Stimulated activated CD8-positive, alpha-beta memory T cell treated with anti-CD3 and anti-CD28 coated beads, Interleukin-15, amount 100 ng/mL, for 4 hours (primary cell): Measurements from ENCODE around the gene CREB5.
"Not testable (repeated sequence)": the region's sequence is repeated elsewhere in the genome, so short reads cannot be mapped to it uniquely, and the experiment has no call there.

Experiments used
- DNase-seq, 2 donors: peaks; one replicate each; pipeline ENCODE4 v3.0.0-alpha.2; 2020; ENCODE audit warnings: low read depth in 2 of 2

The CREB5 gene

DNA sequence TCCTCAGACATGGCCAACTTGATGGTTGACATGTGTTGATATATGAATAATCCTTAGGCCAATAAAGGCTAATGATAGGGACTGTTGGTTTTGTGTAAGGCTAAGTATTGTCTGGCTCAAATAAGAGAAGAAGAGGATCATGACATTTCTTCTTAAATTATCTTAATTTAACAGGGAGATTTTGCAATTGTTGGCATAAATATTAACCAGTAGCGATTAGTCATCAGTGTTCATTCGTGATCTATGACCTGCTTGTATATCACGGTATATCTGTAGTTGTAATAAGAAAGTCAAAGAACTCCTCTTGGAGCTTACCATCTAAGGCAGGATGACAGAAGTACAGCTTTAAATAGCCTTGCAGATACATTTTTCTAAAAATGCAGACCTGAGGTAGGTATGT lies 196.4 kb downstream of the CREB5 start:
- no peak for DNase-seq

GRCh38 chr7:28609608-28610007 lies 197.3 kb downstream of the CREB5 start:
- no peak for DNase-seq

- not testable (repeated sequence) for DNase-seq
These were observed 199.1 kb downstream of the CREB5 start for GRCh38 chr7:28611399-28611897.

DNA sequence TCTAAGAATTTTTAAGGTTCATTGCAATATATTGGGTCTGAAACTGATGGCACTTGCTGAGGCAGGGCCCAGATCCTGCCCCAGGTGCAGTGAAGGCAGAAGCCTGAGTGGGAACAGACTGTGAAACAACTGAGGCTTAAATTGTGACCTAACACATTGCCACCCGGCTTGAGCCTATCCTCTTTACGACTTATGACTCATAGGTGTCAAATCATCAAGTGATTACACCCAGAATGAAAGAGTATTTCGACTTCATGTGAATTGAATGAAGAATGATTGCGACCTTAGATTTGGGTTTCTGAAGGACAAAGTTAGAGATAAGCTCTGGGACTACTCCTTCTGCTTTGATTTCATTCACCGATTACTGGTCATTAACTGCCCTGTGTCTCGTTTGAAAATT lies 200.9 kb downstream of the CREB5 start:
- DNase-seq, result no peak

DNA sequence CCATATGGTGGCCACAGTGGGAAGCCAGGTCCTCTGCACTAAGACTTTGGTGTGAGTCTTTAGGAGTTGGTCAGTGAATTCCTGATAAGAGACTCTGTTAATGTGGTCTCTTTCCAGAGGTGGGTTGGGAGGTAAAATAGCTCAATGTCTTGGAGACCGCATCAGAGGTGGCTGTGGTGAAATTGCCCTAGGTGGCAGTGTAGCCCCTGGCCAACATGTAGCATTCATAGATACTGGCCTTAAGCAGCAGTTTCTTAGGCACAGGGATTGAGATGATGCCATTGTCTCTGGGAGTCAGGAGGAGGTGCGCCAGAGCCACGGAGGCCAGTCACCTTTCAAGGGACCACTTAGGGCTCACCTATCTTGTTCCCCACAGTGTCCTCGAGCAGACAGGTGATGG lies 202.8 kb downstream of the CREB5 start:
- no peak for DNase-seq

GRCh38 chr7:28617308-28617880 lies 205.1 kb downstream of the CREB5 start:
- no peak for DNase-seq

DNA sequence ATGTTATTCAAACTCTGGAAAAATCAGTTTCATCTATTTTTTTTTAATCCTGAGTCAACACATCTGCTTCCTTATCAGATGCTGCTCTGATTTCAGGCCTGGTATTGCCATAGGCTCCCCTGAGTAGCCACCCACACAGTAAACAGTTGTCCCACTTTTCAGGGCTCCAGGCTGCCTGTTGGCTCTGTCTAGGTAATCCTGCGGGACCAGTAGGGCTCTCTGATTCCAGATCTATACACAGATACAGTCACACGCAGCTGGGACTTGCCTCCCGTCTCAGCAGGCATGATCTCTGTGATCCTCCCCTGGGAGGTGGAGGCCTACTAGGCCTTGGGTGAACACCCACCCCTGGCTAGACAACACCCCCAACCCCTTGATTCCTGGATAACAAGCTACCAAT lies 206.1 kb downstream of the CREB5 start:
- DNase-seq, result no peak

DNA sequence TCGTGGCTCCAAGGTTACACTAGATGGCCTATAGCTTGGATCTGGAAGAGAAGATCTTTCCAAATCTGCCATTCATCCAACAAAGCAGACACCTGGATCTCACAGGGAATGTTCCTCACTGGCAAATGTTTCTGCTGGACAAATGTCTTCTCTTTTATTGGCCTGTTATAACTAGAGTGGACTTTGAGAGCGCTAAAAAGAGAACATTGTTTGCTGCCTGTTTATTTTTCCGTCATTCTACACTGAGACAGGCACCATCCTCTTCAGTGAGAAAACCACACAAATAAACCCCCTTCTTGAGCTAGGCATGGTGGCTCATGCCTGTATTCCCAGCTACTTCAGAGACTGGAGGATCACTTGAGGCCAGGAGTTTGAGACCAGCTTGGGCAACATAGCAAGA lies 206.9 kb downstream of the CREB5 start:
- no peak for DNase-seq

DNA sequence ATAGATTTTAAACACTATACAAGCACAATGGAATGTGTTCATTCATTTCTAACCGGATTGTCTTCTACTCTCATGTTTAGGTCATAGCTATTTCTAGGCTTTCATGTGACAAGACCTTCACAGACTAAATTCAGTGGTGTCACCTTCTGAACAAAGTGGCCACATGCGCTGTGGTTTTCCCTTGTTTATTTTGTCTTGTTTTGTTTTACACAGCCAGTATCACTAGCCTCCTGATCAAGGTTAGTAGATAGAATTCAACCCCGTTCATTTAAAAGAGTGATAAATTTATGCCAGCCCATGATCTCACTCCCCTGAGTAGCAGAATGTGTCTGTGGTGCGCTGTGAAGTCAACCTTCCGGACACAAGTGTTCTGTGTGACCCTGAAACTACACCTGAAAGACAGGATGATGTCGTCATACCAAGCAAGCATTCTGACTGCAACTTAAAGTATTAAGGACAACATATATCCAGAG lies 209.1 kb downstream of the CREB5 start:
- DNase-seq, result no peak

GRCh38 chr7:28623105-28623730 lies 210.9 kb downstream of the CREB5 start:
- DNase-seq, result no peak

GRCh38 chr7:28623863-28624262 lies 211.5 kb downstream of the CREB5 start:
- no peak for DNase-seq

GRCh38 chr7:28625432-28625831 lies 213.1 kb downstream of the CREB5 start:
- no peak for DNase-seq

GRCh38 chr7:28626221-28626620 lies 213.9 kb downstream of the CREB5 start:
- DNase-seq, result no peak

DNA sequence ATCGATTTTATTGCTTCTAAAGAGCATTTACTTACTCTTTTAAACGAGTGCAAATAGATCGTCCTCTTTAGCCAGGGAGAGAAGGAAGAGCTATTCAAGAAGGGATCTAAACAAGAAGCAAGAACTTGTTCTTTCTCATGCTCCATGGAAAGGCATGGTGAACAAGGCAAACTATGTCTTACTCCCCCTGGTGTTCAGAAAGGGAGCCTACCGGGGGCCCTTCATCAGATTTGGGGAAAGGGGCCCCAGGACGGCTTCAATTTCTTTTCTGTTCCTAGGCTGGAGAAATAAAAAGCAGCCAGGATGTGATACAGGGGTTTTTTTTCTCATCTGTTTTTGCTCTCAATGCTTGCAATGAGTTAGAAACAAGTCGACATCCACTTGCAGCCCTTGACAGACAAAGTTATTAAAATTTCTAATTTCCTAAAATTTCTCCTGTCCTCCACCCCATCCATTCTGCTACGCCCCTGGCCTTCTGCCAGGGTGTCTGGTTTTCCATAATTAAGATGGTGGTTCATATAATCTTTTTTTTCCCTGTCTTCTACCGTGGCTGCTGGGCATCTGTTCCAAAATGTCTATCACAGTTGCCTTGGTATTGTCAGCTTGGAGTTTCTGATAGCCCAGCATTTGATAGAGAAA lies 214.4 kb downstream of the CREB5 start:
- DNase-seq, result no peak

DNA sequence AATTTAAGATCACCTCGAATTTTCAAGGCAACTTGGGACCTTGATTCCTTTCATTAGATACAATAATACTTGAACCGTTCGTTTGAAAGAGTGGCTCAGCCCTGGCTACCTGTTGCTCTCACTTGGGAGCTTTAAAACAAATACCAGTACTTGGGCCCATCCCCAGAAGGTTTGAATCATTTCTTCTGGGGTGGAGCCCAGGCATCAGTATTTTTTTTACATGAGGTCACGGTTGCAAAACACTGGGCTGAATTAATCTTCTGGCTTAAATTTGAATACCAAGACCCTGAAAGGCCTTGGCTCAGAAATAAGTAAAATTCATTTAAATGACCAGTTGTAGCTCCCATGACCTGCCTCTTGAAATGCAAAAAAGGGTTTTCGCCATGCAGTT lies 214.9 kb downstream of the CREB5 start:
- DNase-seq, result no peak

GRCh38 chr7:28627896-28628295 lies 215.6 kb downstream of the CREB5 start:
- DNase-seq, result no peak

DNA sequence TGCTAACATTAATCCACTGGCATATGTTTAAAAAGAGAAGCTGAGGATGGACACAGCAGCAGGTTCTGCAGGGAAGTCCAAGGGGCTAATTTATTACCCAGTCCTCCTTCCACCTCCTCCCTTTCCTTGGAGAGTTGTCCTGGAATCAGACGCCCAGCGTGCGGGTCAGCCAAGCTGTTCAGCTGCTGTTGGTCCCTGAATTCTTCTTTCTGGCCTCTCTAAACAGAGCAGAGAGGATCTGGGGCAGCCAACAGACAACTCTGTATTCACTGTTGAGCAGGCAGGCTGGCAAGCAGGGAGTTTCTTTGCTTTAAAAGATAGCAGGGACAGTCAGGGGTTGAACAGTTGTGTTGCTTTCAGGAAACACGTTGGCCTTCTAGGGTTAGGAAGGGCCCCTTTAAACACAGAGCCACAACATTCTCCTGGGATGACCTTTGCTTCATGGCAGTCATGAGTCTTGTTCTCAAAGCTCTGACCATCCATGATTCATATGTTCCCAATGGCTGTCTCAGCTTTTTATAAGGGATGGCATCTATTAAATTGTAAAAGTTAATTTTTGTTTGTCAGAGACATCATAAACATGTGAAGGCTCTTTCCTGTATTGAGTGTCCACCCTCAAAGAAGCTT lies 217.0 kb downstream of the CREB5 start:
- no peak for DNase-seq

DNA sequence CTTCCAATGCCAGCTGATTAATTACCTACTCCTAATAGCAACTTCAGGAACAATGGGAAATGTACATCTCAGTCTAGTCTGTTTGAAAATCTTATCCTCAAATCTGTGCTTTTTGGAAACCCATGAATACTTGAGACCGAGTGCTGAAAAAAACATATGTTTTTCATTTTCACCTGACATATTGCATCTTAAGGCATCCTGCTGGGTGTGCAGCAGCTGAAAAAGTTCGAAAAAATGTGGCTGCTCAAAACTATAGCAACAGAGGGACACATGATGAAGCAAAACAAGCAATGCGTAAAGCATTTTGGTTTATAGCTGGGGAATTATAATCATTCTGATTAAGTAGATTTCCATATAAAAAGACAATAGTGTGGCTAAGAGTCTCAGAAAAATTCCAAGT lies 218.0 kb downstream of the CREB5 start:
- no peak for DNase-seq

- no peak for DNase-seq
These were observed 219.7 kb downstream of the CREB5 start for GRCh38 chr7:28631995-28632394.

DNA sequence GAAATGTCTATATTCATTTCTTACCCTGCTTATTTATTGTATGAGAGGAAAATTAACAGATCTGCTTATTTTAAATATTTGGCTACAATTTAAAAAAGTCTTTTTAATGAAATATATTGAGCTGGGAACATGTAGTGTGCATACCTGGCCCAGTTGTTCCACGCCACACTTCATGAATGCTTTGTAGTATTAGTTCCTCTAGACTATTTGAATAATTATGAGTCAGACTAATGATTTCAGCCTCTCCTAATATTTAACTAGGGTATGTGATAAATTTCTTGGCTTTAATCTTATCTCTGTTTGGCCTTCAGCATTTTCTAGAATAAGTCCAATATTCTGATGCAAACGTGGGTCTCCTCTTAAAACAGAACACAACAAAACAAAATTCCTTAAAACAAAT lies 226.6 kb downstream of the CREB5 start:
- DNase-seq, result no peak

DNA sequence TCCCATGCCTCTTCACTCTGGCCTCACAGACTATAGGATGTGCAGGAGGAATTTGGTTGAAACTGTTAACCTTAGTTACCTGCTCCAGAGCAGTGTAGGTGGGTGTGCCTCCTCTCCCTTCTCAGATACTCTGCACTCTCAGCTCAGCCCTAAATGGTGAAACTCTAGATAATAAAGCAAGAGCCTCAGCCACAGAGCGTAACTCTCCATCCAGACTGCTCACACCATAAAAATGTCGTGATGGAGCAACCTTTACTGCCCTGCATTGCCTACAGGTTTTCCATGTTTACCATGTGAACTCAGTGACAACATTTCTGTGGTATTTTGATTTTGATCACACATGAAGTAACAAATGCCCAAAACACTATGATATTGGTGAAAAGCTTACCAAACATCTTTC lies 227.7 kb downstream of the CREB5 start:
- DNase-seq, result no peak

DNA sequence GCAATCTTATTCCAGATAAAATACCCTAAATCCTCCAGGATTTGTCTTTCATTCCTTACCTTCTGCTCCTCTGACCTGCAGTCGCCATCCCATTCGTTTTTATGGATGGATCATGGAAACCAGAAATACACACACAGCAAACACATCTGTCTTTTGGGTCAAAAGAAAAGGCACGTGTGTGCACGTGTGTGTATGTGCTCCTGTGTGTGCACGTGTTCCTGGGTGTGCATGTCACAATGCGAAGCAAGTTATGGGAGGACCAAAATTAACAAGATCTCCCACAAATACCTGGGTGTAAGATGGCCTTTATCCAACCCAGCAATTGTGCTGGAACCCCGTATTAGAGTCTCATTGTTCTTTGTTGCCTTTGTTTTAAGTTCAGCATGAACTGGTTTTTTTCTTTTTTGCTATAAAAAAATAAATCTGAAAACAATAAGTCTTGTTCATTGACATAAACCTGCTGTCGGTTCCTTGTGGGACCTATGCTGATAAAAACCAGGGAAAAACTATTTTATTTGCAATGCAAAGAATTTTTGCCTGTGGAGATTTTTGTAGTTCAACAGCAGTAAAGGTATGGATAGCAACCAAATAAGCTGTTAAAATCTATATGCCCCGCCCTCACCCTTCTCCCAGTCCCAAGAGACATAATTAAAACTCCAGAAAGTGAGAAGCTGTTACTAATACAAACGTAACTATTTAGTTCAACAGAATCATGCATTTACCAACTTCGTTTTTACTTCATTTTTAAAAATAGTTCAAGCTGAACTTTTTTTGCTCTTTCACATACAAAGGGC lies 229.6 kb downstream of the CREB5 start:
- no peak for DNase-seq
